Astrocyte of the spinal cord (primary cell): ENCODE measurements around the gene CIAPIN1.

Experiments
- DNase-seq: peaks from one replicate; pipeline ENCODE4 v3.0.0; 2011; ENCODE audit warnings: low read depth, low spot score
- H3K4me3 ChIP-seq: 2 replicates; pipeline ENCODE4 v1.5.1; 2011; ENCODE audit warnings: low read depth, mild to moderate bottlenecking, low read length, moderate library complexity
- CTCF ChIP-seq: IDR thresholded peaks from 2 replicates; pipeline ENCODE4 v1.5.1; 2012; ENCODE audit warnings: low read depth, mild to moderate bottlenecking, low read length, inconsistent platforms
- in situ Hi-C: cut with HindIII; loops from 2 replicates; pipeline ENCODE4 v1.10.0; 2017; ENCODE audit warnings: low sequenced_read_pairs

The CIAPIN1 gene

GRCh38 chr16:57479976-57480753 is 33.0 kb upstream of the CIAPIN1 start:
- DNase-seq, result no peak
- no peak for TF ChIP-seq CTCF
- in situ Hi-C loops, result no loop called here
- H3K4me3 ChIP-seq, result peak overlapping the region; percentile 55

- in situ Hi-C loops, result no loop called here
- DNase-seq, result peak; percentile 54
- no peak for TF ChIP-seq CTCF
- peak overlapping the region; percentile 55 for H3K4me3 ChIP-seq
These were observed 32.2 kb upstream of the CIAPIN1 start for GRCh38 chr16:57479205-57479975.

- DNase-seq, result no peak
- no peak for TF ChIP-seq CTCF
- peak overlapping the region; percentile 55 for H3K4me3 ChIP-seq
- in situ Hi-C loops, result no loop called here
These were observed 31.4 kb upstream of the CIAPIN1 start for GRCh38 chr16:57478396-57479204.

- no peak for TF ChIP-seq CTCF
- no peak overlapping the region for H3K4me3 ChIP-seq
- no peak for DNase-seq
- in situ Hi-C loops, result no loop called here
These were observed 30.5 kb upstream of the CIAPIN1 start for GRCh38 chr16:57477531-57478202.

GRCh38 chr16:57476546-57477410 is 29.6 kb upstream of the CIAPIN1 start:
- H3K4me3 ChIP-seq, result no peak overlapping the region
- no peak for DNase-seq
- TF ChIP-seq CTCF, result no peak
- in situ Hi-C loops, result no loop called here
